Uterus (tissue), 4 donors: ENCODE results near the gene SIVA1. TPM values are rescaled to one million over a fixed set of nuclear protein-coding genes. Genes with fewer than 3 reads are reported as not detected.

Source experiments
- DNase-seq, 2 donors: peaks; one replicate each; pipeline ENCODE4 v3.0.0-alpha.2; 2019 to 2020
- H3K27ac ChIP-seq, 2 donors: fragments of 200-600 bp; sonication (generic); 1 replicate in 1 of 2; 2 replicates in 1 of 2; pipeline ENCODE4 v1.5.1; 2016 to 2018
- H3K27me3 ChIP-seq, 2 donors: fragments of 200-600 bp; sonication (generic); one replicate each; pipeline ENCODE4 v1.5.1; 2018 to 2019; ENCODE audit warnings: control low read depth in 1 of 2
- H3K36me3 ChIP-seq, 2 donors: fragments of 200-600 bp; sonication (generic); one replicate each; pipeline ENCODE4 v1.5.1; 2019; ENCODE audit warnings: control low read depth in 1 of 2
- H3K4me1 ChIP-seq, 2 donors: fragments of 200-600 bp; sonication (generic); one replicate each; pipeline ENCODE4 v1.5.1; 2018 to 2019; ENCODE audit warnings: control low read depth in 1 of 2
- H3K4me3 ChIP-seq, 2 donors: fragments of 200-600 bp; sonication (generic); 1 replicate in 1 of 2; 2 replicates in 1 of 2; pipeline ENCODE4 v1.5.1; 2018 to 2019; ENCODE audit warnings: mild to moderate bottlenecking in 1 of 2
- H3K9me3 ChIP-seq, 2 donors: fragments of 200-600 bp; sonication (generic); one replicate each; pipeline ENCODE4 v1.5.1; 2019; ENCODE audit warnings: control low read depth in 1 of 2
- POLR2A ChIP-seq, 2 donors: fragments of 450-650 bp; IDR thresholded peaks; one replicate each; pipeline ENCODE4 v1.6.1; 2016; ENCODE audit warnings: antibody characterized with exemption in 2 of 2, mild to moderate bottlenecking in 1 of 2, moderate library complexity in 1 of 2
- intact Hi-C: fragments of 100-400 bp; cut with DNase I; formaldehyde crosslinking; loops from one replicate; pipeline ENCODE4 v1.15.1; 2023; ENCODE audit warnings: low total_unique reads
- total RNA-seq, 4 donors: library from RNA; depleted of rRNA in 3 of 4; stranded (reverse); fragments of >200 nt in 3 of 4; gene quantifications; one replicate each; pipeline versions ENCODE4 v1.1.0 to v1.2.4, GENCODE V29; 2014 to 2023
- TF ChIP-seq, protein P1 (sequence below), 4 experiments: fragments of 200-600 bp in 2 of 4; fragments of 450-650 bp in 2 of 4; sonication (generic) in 2 of 4; IDR thresholded peaks; one replicate each; pipeline ENCODE4 v1.5.1; 2016 to 2019; ENCODE audit warnings: antibody characterized with exemption in 4 of 4, mild to moderate bottlenecking in 2 of 4, moderate library complexity in 1 of 4
- donor health status: DM: yes; HTN: yes; CAD: no.

Gene SIVA1, protein sequence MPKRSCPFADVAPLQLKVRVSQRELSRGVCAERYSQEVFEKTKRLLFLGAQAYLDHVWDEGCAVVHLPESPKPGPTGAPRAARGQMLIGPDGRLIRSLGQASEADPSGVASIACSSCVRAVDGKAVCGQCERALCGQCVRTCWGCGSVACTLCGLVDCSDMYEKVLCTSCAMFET
- total RNA-seq: 100 to 1,000 TPM in 3 of 4 donors, 10 to 100 TPM in 1; 79.4 to 366 (median 239) TPM

DNA sequence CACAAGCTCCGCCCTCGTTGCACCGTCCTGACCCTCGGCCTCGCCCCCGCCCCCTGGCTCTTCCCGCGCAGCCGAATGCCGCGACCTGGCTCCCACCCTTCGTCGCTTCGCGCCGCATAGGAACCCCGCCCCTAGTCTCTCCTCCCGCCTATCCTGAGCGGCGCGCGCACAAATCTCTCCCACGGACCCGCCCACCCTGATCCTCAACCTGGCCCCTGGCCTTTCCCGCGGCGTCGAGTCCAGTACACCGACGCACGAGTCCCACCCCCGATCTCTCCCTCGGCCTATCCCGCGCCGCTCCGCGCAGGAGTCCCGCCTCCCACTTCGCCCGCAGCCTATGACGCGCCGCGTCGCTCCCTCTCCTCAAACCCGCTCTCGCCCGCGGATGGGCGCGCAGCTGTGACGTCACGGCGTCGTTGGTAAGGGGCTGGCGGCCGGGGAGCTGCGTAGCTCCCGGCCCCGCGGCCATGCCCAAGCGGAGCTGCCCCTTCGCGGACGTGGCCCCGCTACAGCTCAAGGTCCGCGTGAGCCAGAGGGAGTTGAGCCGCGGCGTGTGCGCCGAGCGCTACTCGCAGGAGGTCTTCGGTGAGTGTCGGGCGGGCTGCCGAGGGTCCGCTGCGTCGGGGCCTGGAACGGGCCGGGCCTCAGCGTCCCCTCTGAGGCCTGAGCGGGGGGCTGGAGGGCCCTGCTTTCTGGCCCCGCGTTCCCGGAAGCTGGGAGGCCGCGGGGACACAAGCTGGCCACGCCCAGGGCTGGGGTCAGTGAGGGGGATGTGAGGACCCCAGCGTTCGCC is at the start of gene SIVA1:
TSS of gene SIVA1 (plus strand) at position 413 of the 793 bp plus-strand sequence. CDS start at position 468, 55 bp downstream.
- intact Hi-C loops: no loop called here
- peak within 1 kb of the TSS; percentile 84 to 96 for H3K4me3 ChIP-seq
- no peaks in the 10 kb centered on the region for H3K9me3 ChIP-seq
- H3K36me3 ChIP-seq: no peaks in the 10 kb centered on the region
- H3K4me1 ChIP-seq: peaks cover 9% of the 10 kb centered on the region in 2 donors
- TF ChIP-seq POLR2A (IDR thresholded peaks at IDR 0.05): peak; percentile 49 to 92
- TF ChIP-seq, protein P1, sequence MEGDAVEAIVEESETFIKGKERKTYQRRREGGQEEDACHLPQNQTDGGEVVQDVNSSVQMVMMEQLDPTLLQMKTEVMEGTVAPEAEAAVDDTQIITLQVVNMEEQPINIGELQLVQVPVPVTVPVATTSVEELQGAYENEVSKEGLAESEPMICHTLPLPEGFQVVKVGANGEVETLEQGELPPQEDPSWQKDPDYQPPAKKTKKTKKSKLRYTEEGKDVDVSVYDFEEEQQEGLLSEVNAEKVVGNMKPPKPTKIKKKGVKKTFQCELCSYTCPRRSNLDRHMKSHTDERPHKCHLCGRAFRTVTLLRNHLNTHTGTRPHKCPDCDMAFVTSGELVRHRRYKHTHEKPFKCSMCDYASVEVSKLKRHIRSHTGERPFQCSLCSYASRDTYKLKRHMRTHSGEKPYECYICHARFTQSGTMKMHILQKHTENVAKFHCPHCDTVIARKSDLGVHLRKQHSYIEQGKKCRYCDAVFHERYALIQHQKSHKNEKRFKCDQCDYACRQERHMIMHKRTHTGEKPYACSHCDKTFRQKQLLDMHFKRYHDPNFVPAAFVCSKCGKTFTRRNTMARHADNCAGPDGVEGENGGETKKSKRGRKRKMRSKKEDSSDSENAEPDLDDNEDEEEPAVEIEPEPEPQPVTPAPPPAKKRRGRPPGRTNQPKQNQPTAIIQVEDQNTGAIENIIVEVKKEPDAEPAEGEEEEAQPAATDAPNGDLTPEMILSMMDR (IDR thresholded peaks at IDR 0.05): no peak
- no peaks in the 10 kb centered on the region for H3K27me3 ChIP-seq
- DNase-seq: peak; percentile 99
- H3K27ac ChIP-seq: peak within 1 kb of the TSS; percentile 79 to 86

GRCh38 chr14:104703269-104703668 is 49.7 kb upstream of the SIVA1 start:
- DNase-seq: no peak
- intact Hi-C loops: no loop called here
- Histone ChIP-seq H3K27ac (no peak overlapping the region), H3K9me3 (no peaks in the 10 kb centered on the region), H3K4me3 (no peak overlapping the region), H3K36me3 (no peaks in the 10 kb centered on the region), H3K4me1 (peaks cover 0 to 13% of the 10 kb centered on the region in 2 donors), H3K27me3 (no peaks in the 10 kb centered on the region)
- TF ChIP-seq, protein P1 (IDR thresholded peaks at IDR 0.05): no peak
- no peak for TF ChIP-seq POLR2A (IDR thresholded peaks at IDR 0.05)

DNA sequence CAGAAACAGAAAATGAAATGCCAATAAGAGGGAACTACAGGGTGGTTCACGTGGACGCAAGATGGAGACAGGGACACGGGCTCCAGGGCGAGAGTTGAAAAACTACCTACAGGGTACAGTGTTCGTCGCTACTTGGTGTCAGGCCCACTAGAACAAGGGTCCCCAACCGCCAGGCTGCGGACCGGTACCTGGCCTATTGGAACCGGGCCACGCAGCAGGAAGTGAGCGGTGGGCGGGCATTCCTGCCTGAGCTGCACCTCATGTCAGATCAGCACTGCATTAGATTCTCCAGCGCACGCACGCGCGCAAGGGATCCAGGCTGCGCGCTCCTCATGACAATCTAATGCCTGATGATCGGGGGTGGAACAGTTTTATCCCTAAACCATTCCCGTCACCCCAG is 48.7 kb upstream of the SIVA1 start:
- Histone ChIP-seq H3K27ac (no peak overlapping the region), H3K27me3 (no peaks in the 10 kb centered on the region), H3K4me1 (peaks cover 0 to 4% of the 10 kb centered on the region in 2 donors), H3K4me3 (no peak overlapping the region), H3K9me3 (no peaks in the 10 kb centered on the region), H3K36me3 (no peaks in the 10 kb centered on the region)
- intact Hi-C loops: no loop called here
- DNase-seq: no peak
- TF ChIP-seq POLR2A (IDR thresholded peaks at IDR 0.05): no peak
- TF ChIP-seq, protein P1 (IDR thresholded peaks at IDR 0.05): no peak

- H3K27ac ChIP-seq: no peak overlapping the region
- no peak overlapping the region for H3K4me3 ChIP-seq
- no peak for DNase-seq
- no peaks in the 10 kb centered on the region for H3K36me3 ChIP-seq
- no peaks in the 10 kb centered on the region for H3K9me3 ChIP-seq
- no peaks in the 10 kb centered on the region for H3K27me3 ChIP-seq
- no peaks in the 10 kb centered on the region for H3K4me1 ChIP-seq
- no peak for TF ChIP-seq POLR2A (IDR thresholded peaks at IDR 0.05)
- TF ChIP-seq, protein P1 (IDR thresholded peaks at IDR 0.05): no peak
- intact Hi-C loops: no loop called here
Observed at GRCh38 chr14:104705340-104706047, 47.5 kb upstream of the SIVA1 start.
